Prostate gland (tissue), 2 donors: Measurements from ENCODE around the gene PTGES2.

Source experiments
- CTCF ChIP-seq, 4 experiments: fragments of 200-600 bp in 2 of 4; fragments of 450-650 bp in 2 of 4; sonication (generic) in 2 of 4; IDR thresholded peaks; 1 replicate in 3 of 4; 2 replicates in 1 of 4; pipeline ENCODE4 v1.5.1; 2016 to 2019; ENCODE audit warnings: antibody characterized with exemption in 4 of 4, mild to moderate bottlenecking in 2 of 4, moderate library complexity in 2 of 4
- POLR2A ChIP-seq: fragments of 450-650 bp; IDR thresholded peaks from one replicate; pipeline ENCODE4 v1.6.1; 2016; ENCODE audit warnings: antibody characterized with exemption, mild to moderate bottlenecking

- TF ChIP-seq POLR2A (no peak), CTCF (IDR thresholded peaks at IDR 0.05) (no peak)
Observed at GRCh38 chr9:128085943-128086342, 41.6 kb downstream of the PTGES2 start.
